ENCODE results near the gene PHYHIPL.

PHYHIPL gene

GRCh38 chr10:59176241-59177030 is at the start of gene PHYHIPL:
TSS of gene PHYHIPL (plus strand) at chr10:59176643. CDS start at chr10:59176854, 211 bp downstream.
- peak; percentile 88 for DNase-seq

- DNase-seq = no peak
Observed at GRCh38 chr10:59126991-59127390, 49.5 kb upstream of the PHYHIPL start.

- DNase-seq = no peak
Observed at GRCh38 chr10:59127991-59128390, 48.5 kb upstream of the PHYHIPL start.

- no peak for DNase-seq
Observed at GRCh38 chr10:59129867-59130266, 46.6 kb upstream of the PHYHIPL start.

- no peak for DNase-seq
Observed at GRCh38 chr10:59131666-59132065, 44.8 kb upstream of the PHYHIPL start.

- no peak for DNase-seq
Observed at GRCh38 chr10:59133841-59134593, 42.4 kb upstream of the PHYHIPL start.

GRCh38 chr10:59134785-59135184 is 41.7 kb upstream of the PHYHIPL start:
- DNase-seq = no peak

- no peak for DNase-seq
Observed at GRCh38 chr10:59135275-59135674, 41.2 kb upstream of the PHYHIPL start.

- DNase-seq = no peak
Observed at GRCh38 chr10:59138052-59138451, 38.4 kb upstream of the PHYHIPL start.

- DNase-seq = no peak
Observed at GRCh38 chr10:59143544-59143943, 32.9 kb upstream of the PHYHIPL start.

- DNase-seq = no peak
Observed at GRCh38 chr10:59148701-59149100, 27.7 kb upstream of the PHYHIPL start.

- DNase-seq = no peak
Observed at GRCh38 chr10:59155556-59155955, 20.9 kb upstream of the PHYHIPL start.

- no peak for DNase-seq
Observed at GRCh38 chr10:59167512-59167911, 8.9 kb upstream of the PHYHIPL start.

GRCh38 chr10:59172567-59172966 is 3.9 kb upstream of the PHYHIPL start:
- DNase-seq = no peak

GRCh38 chr10:59173414-59173813 is 3.0 kb upstream of the PHYHIPL start:
- DNase-seq = no peak

- DNase-seq = peak; percentile 59
Observed at GRCh38 chr10:59175538-59176240, 754 bp upstream of the PHYHIPL start.

GRCh38 chr10:59177031-59177797 is 771 bp downstream of the PHYHIPL start:
- DNase-seq = peak; percentile 58

- DNase-seq = peak; percentile 4
Observed at GRCh38 chr10:59177836-59178235, 1.4 kb downstream of the PHYHIPL start.

- no peak for DNase-seq
Observed at GRCh38 chr10:59179068-59179467, 2.6 kb downstream of the PHYHIPL start.

GRCh38 chr10:59180689-59181270 is 4.3 kb downstream of the PHYHIPL start:
- DNase-seq = no peak

GRCh38 chr10:59181668-59182067 is 5.2 kb downstream of the PHYHIPL start:
- DNase-seq = peak; percentile 19

GRCh38 chr10:59190332-59190731 is 13.9 kb downstream of the PHYHIPL start:
- DNase-seq = no peak
